Muscle of leg (tissue), 11 donors: Measurements from ENCODE around the gene ARHGAP36. TPM values are rescaled to one million over a fixed set of nuclear protein-coding genes. Genes with fewer than 3 reads are reported as not detected.

Experiments used
- DNase-seq: peaks from one replicate; pipeline ENCODE4 v3.0.0; 2013
- H3K27ac ChIP-seq: one replicate; pipeline ENCODE4 v1.5.1; 2013; ENCODE audit warnings: mild to moderate bottlenecking, low read length, control low read depth
- H3K27me3 ChIP-seq: one replicate; pipeline ENCODE4 v1.6.1; 2013; ENCODE audit warnings: low read length; ENCODE audit not compliant: control insufficient read depth, insufficient read depth
- H3K36me3 ChIP-seq: one replicate; pipeline ENCODE4 v1.6.1; 2013; ENCODE audit warnings: low read length; ENCODE audit not compliant: control insufficient read depth, insufficient read depth
- H3K4me1 ChIP-seq: one replicate; pipeline ENCODE4 v1.6.1; 2013; ENCODE audit warnings: low read length; ENCODE audit not compliant: control insufficient read depth, insufficient read depth
- H3K4me3 ChIP-seq: one replicate; pipeline ENCODE4 v1.5.1; 2013; ENCODE audit warnings: low read length, control low read depth
- H3K9me3 ChIP-seq: replicated peaks from 2 replicates; pipeline ENCODE4 v1.6.1; 2013; ENCODE audit warnings: low read depth, low read length; ENCODE audit not compliant: control insufficient read depth
- WGBS: methylation state at CpG from one replicate; pipeline ENCODE4 v1.1.5; 2013; ENCODE audit warnings: missing lambda C conversion rate; ENCODE audit not compliant: insufficient coverage; 5-methylcytosine and 5-hydroxymethylcytosine counted together
- polyA plus RNA-seq, 8 donors: library from polyadenylated mRNA; unstranded; fragments of 120-200 nt; gene quantifications; one replicate each; pipeline versions ENCODE4 v1.2.1 to v1.2.3, GENCODE V29; 2013; ENCODE audit warnings: inconsistent platforms in 1 of 8, low replicate concordance in 1 of 8; ENCODE audit not compliant: insufficient read length in 8 of 8, insufficient read depth in 1 of 8
- total RNA-seq: library from RNA; stranded (reverse); fragments of 120-200 nt; gene quantifications from one replicate; pipeline ENCODE4 v1.2.4, GENCODE V29; 2013

Gene ARHGAP36
- total and polyA plus RNA-seq, 9 donors = 197 to 421 (median 361) TPM

DNA sequence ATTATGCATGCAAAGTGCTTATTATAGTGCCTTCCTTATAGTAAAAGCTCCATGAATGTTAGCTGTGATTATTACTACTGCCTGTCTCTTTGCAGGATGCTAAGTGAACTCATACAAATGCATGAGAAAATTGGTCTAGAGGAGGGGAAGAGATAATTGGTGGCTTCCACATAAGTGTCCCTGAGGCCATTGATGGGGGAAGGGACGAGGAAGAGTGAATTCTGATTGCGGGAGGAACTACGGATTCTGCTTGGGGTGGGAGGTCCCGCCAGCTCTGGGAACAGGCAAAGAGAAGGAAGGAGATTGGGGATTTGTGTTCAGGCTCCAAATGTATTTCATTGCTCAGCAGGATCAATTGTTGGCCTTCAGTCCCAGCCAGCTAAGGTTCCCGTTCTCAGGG, 11.6 kb upstream of the ARHGAP36 start:
- H3K27me3 ChIP-seq = peaks cover 41% of the 10 kb centered on the region
- WGBS = 30% methylated on average over 5 of the region's 5 CpGs

GRCh38 chrX:131047180-131047579, 11.0 kb upstream of the ARHGAP36 start:
- no peaks in the 10 kb centered on the region for H3K9me3 ChIP-seq
- peaks cover 2% of the 10 kb centered on the region for H3K4me1 ChIP-seq
- no peak overlapping the region for H3K4me3 ChIP-seq
- peaks cover 43% of the 10 kb centered on the region for H3K27me3 ChIP-seq
- no peaks in the 10 kb centered on the region for H3K36me3 ChIP-seq
- no peak for DNase-seq
- H3K27ac ChIP-seq = no peak overlapping the region
- 67% methylated on average over 3 of the region's 9 CpGs for WGBS

More for the DNA sequence above, 11.6 kb upstream of the ARHGAP36 start:
- Histone ChIP-seq H3K9me3 (no peaks in the 10 kb centered on the region), H3K4me1 (peaks cover 2% of the 10 kb centered on the region), H3K27ac (no peak overlapping the region), H3K36me3 (no peaks in the 10 kb centered on the region), H3K4me3 (no peak overlapping the region)
- no peak for DNase-seq

DNA sequence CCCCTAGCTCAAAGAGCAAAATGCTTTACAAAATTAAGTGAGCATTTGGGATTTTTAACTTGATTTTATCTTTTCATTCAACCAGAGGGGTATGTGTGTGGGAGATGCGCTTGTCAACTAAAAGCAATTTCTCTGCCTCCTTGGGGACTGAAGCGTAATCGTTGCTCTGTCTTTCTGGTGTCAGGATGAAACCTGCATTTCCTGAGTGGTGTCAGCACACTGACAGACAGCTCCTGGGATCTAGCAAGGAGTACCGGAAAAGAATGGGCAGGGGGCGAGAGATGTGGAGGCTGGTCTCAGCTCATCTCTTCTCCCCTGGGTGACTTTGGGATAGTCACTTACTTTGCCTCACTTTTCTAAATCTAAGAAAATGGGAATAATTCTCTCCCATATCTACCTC, 5.1 kb upstream of the ARHGAP36 start:
- Histone ChIP-seq H3K27me3 (peaks cover 53% of the 10 kb centered on the region), H3K4me3 (no peak overlapping the region), H3K27ac (no peak overlapping the region), H3K9me3 (no peaks in the 10 kb centered on the region), H3K36me3 (no peaks in the 10 kb centered on the region), H3K4me1 (peaks cover 2% of the 10 kb centered on the region)
- DNase-seq = no peak
- 63% methylated on average over 2 of the region's 5 CpGs for WGBS

DNA sequence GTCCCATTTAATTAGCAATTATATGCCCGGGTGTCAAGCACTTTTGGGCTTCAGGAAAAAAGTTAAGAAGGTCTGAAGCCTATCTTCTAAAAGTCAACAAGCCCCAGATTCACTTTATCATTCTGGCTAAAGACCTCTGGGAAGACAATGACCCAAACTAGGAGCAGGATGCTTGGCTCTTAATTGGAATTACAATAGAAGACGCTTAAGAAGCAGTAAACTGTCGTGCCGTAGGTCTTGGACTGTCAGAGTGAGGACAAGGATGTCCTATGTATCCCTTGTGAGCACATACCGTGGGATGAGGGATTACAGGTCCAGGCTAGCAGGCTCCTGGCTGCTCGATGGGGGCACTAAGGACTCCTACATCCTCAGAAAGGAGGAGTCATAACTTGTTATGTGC, 3.2 kb upstream of the ARHGAP36 start:
- Histone ChIP-seq H3K36me3 (no peaks in the 10 kb centered on the region), H3K27ac (no peak overlapping the region), H3K4me3 (no peak overlapping the region), H3K4me1 (peaks cover 2% of the 10 kb centered on the region), H3K27me3 (peaks cover 59% of the 10 kb centered on the region), H3K9me3 (no peaks in the 10 kb centered on the region)
- WGBS = 60% methylated on average over 5 of the region's 6 CpGs
- DNase-seq = no peak

DNA sequence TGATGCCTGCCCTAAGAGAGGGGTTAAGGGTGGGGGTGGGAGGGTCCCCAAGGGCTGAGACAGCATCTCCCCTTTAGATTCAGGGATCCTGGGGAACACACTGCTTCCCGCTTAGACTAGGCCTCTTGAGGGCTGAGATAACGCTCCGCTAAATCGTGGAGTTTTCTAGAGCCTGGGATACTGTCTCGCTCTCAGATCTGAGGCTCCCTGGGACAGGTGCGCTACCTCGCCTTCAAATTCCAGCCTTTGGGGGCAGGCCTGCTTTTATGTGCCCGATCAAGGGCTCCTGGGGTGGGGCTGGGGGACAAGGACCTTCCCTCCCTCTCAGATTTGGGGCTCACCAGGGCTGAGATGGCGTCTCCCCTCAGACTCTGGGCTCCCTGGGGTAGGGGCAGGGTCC, 440 bp upstream of the ARHGAP36 start:
- Histone ChIP-seq H3K4me3 (peak overlapping the region; percentile 34), H3K27ac (peak overlapping the region; percentile 82), H3K4me1 (no peaks in the 10 kb centered on the region), H3K36me3 (no peaks in the 10 kb centered on the region), H3K27me3 (peaks cover 49% of the 10 kb centered on the region), H3K9me3 (no peaks in the 10 kb centered on the region)
- DNase-seq = no peak
- WGBS = 47% methylated on average over 6 of the region's 9 CpGs

- no peaks in the 10 kb centered on the region for H3K9me3 ChIP-seq
- peak overlapping the region; percentile 42 for H3K4me3 ChIP-seq
- H3K27me3 ChIP-seq = peaks cover 50% of the 10 kb centered on the region
- no CpG with 5 or more reads among the region's 2 CpGs for WGBS
- H3K27ac ChIP-seq = peak overlapping the region; percentile 78
- peak; percentile 58 for DNase-seq
- H3K36me3 ChIP-seq = no peaks in the 10 kb centered on the region
- H3K4me1 ChIP-seq = peaks cover 4% of the 10 kb centered on the region
Observed at GRCh38 chrX:131059246-131059645, 1.1 kb downstream of the ARHGAP36 start.

GRCh38 chrX:131060147-131060546, 2.0 kb downstream of the ARHGAP36 start:
- Histone ChIP-seq H3K27ac (peak overlapping the region; percentile 76), H3K9me3 (no peaks in the 10 kb centered on the region), H3K4me3 (peak overlapping the region; percentile 24), H3K4me1 (peaks cover 4% of the 10 kb centered on the region), H3K36me3 (no peaks in the 10 kb centered on the region), H3K27me3 (peaks cover 51% of the 10 kb centered on the region)
- DNase-seq = no peak
- 69% methylated on average over 3 of the region's 3 CpGs for WGBS

DNA sequence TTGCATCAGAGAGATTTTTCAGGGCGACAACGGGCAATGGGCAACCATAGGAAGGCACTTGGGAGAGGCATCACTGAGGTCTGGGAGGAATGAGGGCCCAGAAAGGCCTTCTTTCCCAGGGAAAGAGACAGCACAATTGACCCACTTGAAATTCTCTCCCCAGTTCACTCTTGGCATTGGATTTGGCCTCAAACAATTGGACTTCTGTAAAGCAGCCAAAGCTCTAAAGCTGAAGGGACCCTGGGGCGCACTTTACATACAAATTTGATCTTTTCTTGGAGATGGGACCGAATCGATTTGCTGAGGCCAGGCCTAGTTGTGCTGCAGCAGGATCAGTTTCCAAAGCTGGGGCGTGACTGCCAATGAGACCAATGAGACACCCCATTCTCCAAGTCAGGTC, 3.2 kb downstream of the ARHGAP36 start:
- Histone ChIP-seq H3K4me1 (peaks cover 4% of the 10 kb centered on the region), H3K36me3 (no peaks in the 10 kb centered on the region), H3K27ac (no peak overlapping the region), H3K4me3 (no peak overlapping the region), H3K9me3 (no peaks in the 10 kb centered on the region), H3K27me3 (peaks cover 57% of the 10 kb centered on the region)
- 68% methylated on average over 5 of the region's 6 CpGs for WGBS
- DNase-seq = no peak

GRCh38 chrX:131063613-131064012, 5.5 kb downstream of the ARHGAP36 start:
- Histone ChIP-seq H3K9me3 (no peaks in the 10 kb centered on the region), H3K27ac (no peak overlapping the region), H3K27me3 (peaks cover 56% of the 10 kb centered on the region), H3K4me1 (peaks cover 4% of the 10 kb centered on the region), H3K36me3 (no peaks in the 10 kb centered on the region), H3K4me3 (no peak overlapping the region)
- WGBS = no CpG with 5 or more reads among the region's 3 CpGs
- DNase-seq = no peak

GRCh38 chrX:131066237-131066636, 8.1 kb downstream of the ARHGAP36 start:
- Histone ChIP-seq H3K36me3 (no peaks in the 10 kb centered on the region), H3K27me3 (peaks cover 67% of the 10 kb centered on the region), H3K9me3 (no peaks in the 10 kb centered on the region), H3K4me3 (no peak overlapping the region), H3K4me1 (peaks cover 15% of the 10 kb centered on the region), H3K27ac (no peak overlapping the region)
- WGBS = 42% methylated on average over 2 of the region's 3 CpGs
- DNase-seq = no peak

GRCh38 chrX:131067216-131067615, 9.1 kb downstream of the ARHGAP36 start:
- DNase-seq = no peak
- Histone ChIP-seq H3K9me3 (no peaks in the 10 kb centered on the region), H3K4me1 (peaks cover 17% of the 10 kb centered on the region), H3K36me3 (no peaks in the 10 kb centered on the region), H3K27me3 (peaks cover 68% of the 10 kb centered on the region), H3K27ac (no peak overlapping the region), H3K4me3 (no peak overlapping the region)
- 20% methylated on average over 19 of the region's 19 CpGs for WGBS
